ENCODE measurements around the gene RHOA.
"Not testable (repeated sequence)": the region's sequence is repeated elsewhere in the genome, so short reads cannot be mapped to it uniquely, and the experiment has no call there.

The RHOA gene

DNA sequence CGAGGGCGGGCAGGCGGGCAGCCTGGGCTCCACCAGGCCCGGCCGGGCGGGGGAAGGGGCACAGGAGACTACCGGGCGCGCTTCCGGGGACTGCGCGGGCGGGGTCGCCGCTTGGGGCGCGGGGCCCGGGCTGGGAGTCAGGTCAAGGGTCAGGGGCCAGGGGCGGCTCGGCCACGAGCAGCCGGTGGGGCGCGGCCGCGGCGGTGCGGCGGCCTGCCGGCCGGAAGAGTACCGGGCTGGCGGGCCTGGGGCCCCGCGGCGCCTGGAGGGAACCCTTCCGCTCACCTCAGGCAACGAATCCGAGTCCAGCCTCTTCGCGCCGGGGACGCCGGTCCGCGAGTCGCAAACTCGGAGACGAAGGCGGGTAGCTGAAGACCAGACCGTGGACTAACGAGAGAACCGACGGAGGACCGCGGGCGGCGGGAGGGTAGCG, 225 bp downstream of the RHOA start:
- no peak for DNase-seq (ENCODE audit: low read depth, low spot score)

GRCh38 chr3:49410846-49411534, 786 bp downstream of the RHOA start:
- DNase-seq (ENCODE audit: low read depth, low spot score): no peak

DNA sequence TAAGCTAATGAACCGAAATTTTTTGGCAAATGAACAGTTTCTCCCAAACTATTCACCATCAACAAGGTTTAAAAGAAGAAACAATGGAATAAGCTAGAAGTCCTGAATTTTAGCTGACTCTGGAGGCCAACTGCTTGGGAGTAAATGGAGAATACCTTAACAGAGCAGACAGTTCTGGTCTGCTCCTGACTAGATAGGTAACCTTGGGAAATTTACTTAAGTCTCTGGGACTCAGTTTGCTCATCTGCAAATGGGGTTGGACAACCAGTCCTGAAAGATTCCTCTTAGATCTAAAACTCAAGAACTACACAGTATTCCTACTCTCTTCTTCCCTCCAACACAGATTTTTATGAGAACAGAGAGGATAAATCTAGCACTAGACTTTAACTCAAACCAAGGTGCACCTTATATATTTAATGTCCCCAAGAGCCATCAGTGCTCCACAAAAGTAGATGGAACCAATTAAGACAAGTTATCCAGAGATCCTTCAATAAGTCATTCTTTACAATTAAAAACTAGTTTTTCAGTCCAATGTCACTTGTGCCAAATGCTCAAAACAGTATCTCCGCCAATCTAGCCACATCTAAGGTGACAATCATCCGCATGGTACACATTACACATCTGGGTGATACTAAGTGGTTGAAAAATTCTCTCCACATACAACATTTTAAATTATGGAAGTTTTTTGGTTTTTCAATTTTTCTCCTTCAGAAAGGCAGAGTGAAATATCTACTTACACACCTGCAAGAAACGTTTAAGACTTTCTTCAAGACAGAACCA, 1.5 kb downstream of the RHOA start:
- no peak for DNase-seq (ENCODE audit: low read depth, low spot score)

- DNase-seq (ENCODE audit: low read depth, low spot score): no peak
Observed at GRCh38 chr3:49406571-49407565, 4.9 kb downstream of the RHOA start.

DNA sequence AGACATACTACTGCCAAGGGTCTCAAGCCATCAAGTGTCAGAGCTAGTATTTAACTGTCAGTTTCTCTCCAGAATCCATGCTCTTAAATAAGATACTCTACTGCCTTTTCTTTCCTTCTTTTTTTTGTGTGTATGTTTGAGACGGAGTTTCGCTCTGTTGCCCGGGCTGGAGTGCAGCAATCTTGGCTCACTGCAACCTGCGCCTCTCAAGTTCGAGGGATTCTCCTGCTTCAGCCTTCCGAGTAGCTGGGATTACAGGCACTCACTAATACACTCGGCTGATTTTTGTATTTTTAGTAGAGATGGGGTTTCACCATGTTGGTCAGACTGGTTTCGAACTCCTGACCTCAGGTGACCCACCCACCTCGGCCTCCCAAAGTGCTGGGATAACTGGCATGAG, 6.2 kb downstream of the RHOA start:
- DNase-seq (ENCODE audit: low read depth, low spot score): not testable (repeated sequence)

- DNase-seq (ENCODE audit: low read depth, low spot score): no peak
Observed at GRCh38 chr3:49403891-49404290, 7.9 kb downstream of the RHOA start.

DNA sequence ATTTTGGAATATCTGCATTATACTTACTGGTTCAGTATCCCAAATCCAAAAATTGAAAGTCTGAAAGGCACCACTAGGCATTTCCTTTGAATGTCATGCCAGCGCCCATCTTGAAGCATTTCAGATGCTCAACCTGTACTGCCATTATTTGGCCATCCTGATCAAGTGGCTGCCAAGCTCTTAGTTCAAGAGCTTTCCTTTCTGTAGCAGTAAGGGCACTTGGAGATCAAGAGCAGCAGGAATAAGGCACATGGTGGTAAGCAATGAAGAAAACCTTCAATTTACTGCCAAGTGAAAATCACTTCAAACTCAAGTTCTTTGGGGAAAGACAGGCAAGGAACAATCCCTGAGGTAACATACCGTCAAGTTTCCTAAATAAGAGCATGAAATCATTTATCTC, 10.0 kb downstream of the RHOA start:
- no peak for DNase-seq (ENCODE audit: low read depth, low spot score)

GRCh38 chr3:49399461-49399860, 12.3 kb downstream of the RHOA start:
- DNase-seq (ENCODE audit: low read depth, low spot score): no peak

DNA sequence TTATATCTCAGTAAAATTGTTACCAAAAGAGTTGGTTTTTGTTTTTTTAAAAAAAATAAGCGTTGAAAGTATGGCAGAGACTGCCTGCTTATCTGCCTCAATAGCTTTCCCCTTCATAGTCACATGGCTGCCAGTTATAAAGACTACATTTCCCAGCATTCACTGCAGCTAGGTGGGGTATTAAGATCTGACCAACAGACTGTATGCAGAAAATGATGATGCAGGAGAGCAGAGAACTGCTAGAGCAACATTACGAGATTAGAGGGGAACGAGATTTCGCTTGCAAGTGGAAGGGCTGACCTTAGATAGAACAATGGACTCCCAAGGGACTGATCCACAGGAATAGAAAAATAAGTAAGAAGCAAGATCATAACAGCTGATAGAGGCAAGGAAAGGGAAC, 14.3 kb downstream of the RHOA start:
- peak; percentile 41 for DNase-seq (ENCODE audit: low read depth, low spot score)

GRCh38 chr3:49391310-49391709, 20.5 kb downstream of the RHOA start:
- not testable (repeated sequence) for DNase-seq (ENCODE audit: low read depth, low spot score)

DNA sequence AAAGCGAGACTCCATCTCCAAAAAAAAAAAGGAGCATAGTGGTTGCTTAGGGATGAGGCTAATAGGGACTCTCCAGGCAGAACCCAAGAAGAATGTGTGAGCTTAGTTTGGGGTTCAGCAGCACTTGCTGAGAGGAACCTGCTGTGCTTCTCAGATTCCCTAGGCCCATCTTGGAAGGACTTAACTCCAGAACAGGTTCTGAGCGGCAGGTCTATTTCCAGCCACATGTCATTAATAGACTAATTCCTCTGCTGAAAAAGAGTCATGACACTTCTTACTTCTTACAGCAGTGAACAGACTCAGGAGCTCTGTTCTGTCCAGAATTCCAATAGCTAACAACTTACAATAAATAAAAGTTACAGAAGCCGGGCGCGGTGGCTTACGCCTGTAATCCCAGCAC, 22.5 kb downstream of the RHOA start:
- DNase-seq (ENCODE audit: low read depth, low spot score): no peak

DNA sequence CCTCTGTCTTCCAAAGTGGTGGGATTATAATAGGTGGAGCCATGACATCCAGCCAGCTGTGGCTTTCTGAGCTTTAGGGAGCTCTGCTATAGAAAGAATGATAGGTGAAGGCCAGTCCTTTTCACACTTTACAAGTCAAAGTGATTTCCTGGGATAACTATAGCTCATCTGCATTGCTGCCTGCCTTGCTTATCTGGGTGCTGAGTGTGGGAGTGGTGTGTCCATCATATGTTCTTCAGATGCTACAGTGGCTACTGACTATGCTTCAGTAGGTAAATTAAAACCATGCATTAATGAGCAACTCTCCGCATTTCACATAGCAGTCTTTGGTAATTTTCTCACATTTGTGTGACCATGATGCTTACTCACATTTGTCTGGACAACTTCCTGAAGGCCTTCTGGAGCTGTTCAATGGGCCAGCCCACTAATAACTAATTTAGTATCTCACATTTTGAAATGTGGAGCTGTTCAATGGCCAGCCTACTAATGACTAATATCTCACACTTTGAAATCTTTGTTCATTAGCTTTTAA, 23.4 kb downstream of the RHOA start:
- no peak for DNase-seq (ENCODE audit: low read depth, low spot score)

DNA sequence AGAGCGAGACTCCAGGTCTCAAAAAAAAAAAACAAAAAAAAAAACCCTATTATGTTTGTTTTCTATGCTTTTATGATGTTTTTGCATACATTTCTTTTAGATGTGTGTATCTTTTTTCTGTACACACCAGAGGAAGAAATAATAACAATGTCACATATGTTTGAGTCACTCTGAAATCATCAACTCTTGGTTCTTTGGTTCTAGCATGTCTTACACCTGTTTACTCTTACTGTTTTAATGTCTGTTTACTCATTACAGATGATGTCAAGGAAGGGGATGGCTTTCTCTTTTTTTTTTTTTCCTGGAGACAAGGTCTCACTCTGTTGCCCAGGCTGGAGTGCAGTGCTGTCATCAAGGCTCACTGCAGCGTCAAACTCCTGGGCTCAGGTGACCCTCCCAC, 24.1 kb downstream of the RHOA start:
- DNase-seq (ENCODE audit: low read depth, low spot score): no peak

DNA sequence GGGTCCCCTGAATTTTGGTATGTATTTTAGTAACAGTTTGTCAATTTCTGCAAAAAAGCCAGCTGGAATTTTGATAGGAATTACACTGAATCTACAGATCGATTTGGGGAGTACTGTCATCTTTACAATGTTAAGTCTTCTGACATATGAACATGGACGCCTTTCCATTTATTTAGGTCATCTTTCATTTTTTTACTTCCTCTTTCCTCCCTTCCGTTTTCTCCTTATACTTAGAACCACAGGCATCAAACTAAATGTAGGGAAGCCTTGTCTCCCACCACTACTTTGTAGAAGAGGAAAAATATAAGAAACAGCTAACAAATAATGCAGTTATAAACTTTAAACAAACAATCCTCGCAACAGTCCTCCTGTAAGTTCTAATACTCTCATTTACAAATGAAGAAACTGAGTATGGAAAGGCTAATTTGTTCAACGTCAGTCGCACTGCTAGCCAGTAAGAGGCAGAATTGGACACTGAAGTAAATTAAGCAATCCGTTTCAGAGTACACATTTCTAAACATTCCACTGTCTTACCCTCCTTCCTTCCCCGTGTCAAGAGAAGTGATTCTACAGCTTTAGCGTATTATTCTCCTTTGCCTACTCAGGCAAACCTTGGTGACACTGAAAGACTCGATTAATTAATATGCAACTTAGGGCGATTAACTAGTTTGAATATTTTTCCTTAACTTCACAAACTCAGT, 25.6 kb downstream of the RHOA start:
- no peak for DNase-seq (ENCODE audit: low read depth, low spot score)

DNA sequence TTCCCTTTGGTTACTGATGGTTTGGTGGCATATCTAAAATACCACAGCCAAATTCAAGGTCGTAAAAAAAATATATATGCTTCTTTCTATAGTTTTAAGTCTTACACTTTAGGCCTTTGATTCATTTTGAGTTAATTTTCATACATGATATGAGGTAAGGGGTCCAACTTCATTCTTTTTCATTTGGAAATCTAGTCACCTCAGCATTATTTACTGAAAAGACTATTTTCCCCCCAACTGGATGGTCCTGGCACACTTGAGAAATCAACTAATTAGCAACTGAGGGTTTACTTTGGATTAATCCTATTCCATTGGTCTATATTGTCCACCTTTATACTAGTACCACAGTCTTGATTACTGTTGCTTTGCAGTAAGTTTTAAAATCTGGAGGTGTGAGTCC, 26.2 kb downstream of the RHOA start:
- DNase-seq (ENCODE audit: low read depth, low spot score): no peak

GRCh38 chr3:49383387-49383786, 28.4 kb downstream of the RHOA start:
- DNase-seq (ENCODE audit: low read depth, low spot score): no peak

GRCh38 chr3:49378249-49378895, 33.4 kb downstream of the RHOA start:
- no peak for DNase-seq (ENCODE audit: low read depth, low spot score)

DNA sequence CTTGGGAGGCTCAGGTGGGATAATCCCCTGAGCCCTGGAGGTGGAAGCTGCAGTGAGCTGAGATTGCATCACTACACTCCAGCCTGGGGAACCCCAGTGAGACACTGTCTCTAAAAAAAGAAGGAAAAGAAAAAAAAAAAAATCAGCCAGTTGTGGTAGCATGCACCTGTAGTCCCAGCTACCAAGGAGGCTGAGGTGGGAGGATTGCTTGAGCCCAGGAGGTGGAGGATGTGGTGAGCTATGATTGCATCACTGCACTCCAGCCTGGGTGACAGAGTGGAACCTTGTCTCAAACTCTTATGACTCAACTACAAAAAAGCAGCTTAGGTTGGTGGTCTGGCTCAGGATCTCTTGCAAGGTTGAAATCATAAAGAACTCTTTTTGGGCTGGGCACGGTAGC, 34.3 kb downstream of the RHOA start:
- no peak for DNase-seq (ENCODE audit: low read depth, low spot score)

- no peak for DNase-seq (ENCODE audit: low read depth, low spot score)
Observed at GRCh38 chr3:49371946-49372345, 39.8 kb downstream of the RHOA start.

GRCh38 chr3:49370585-49371290, 41.0 kb downstream of the RHOA start:
- DNase-seq (ENCODE audit: low read depth, low spot score): no peak

Measured in brain pericyte (primary cell).